ENCODE data around the gene KIAA1217. TPM values are rescaled to one million over a fixed set of nuclear protein-coding genes. Genes with fewer than 3 reads are reported as not detected.

KIAA1217 gene
- total RNA-seq, 2 experiments from 2014 or later = 0.31 to 1.1 TPM

GRCh38 chr10:24255115-24255880 is 46.4 kb downstream of the KIAA1217 start:
- CTCF ChIA-PET = no interaction called here
- Mint-ChIP-seq H3K27me3 (no peaks in the 10 kb centered on the region), H3K4me1 (ENCODE audit: low read depth) (no peaks in the 10 kb centered on the region), H3K4me3 (no peak overlapping the region), H3K9me3 (no peaks in the 10 kb centered on the region), H3K36me3 (no peaks in the 10 kb centered on the region), H3K27ac (no peak overlapping the region)
- DNase-seq = no peak
- intact Hi-C loops (cut with micrococcal nuclease) = no loop called here
- POLR2A ChIA-PET = no interaction called here

- ChIA-PET CTCF (no interaction called here), POLR2A (no interaction called here)
- no peak for DNase-seq
- intact Hi-C loops (cut with micrococcal nuclease) = no loop called here
- no peaks in the 10 kb centered on the region for H3K36me3 Mint-ChIP-seq
- no peaks in the 10 kb centered on the region for H3K4me1 Mint-ChIP-seq (ENCODE audit: low read depth)
- no peak overlapping the region for H3K27ac Mint-ChIP-seq
- no peaks in the 10 kb centered on the region for H3K27me3 Mint-ChIP-seq
- no peak overlapping the region for H3K4me3 Mint-ChIP-seq
- H3K9me3 Mint-ChIP-seq = no peaks in the 10 kb centered on the region
Measured at GRCh38 chr10:24255881-24256311, 47.0 kb downstream of the KIAA1217 start.

- POLR2A ChIA-PET = no interaction called here
- H3K27ac Mint-ChIP-seq = no peak overlapping the region
- H3K4me3 Mint-ChIP-seq = no peak overlapping the region
- H3K36me3 Mint-ChIP-seq = no peaks in the 10 kb centered on the region
- CTCF ChIA-PET = no interaction called here
- DNase-seq = no peak
- H3K4me1 Mint-ChIP-seq (ENCODE audit: low read depth) = no peaks in the 10 kb centered on the region
- peaks cover 2% of the 10 kb centered on the region for H3K27me3 Mint-ChIP-seq
- intact Hi-C loops (cut with micrococcal nuclease) = no loop called here
- no peaks in the 10 kb centered on the region for H3K9me3 Mint-ChIP-seq
Measured at GRCh38 chr10:24256619-24257107, 47.7 kb downstream of the KIAA1217 start.

GRCh38 chr10:24257588-24257987 is 48.6 kb downstream of the KIAA1217 start:
- H3K27me3 Mint-ChIP-seq = peaks cover 2% of the 10 kb centered on the region
- POLR2A ChIA-PET = no interaction called here

GRCh38 chr10:24259365-24260130 is 50.6 kb downstream of the KIAA1217 start:
- Mint-ChIP-seq H3K4me3 (no peak overlapping the region), H3K27ac (no peak overlapping the region), H3K27me3 (peaks cover 2% of the 10 kb centered on the region), H3K4me1 (ENCODE audit: low read depth) (no peaks in the 10 kb centered on the region), H3K36me3 (no peaks in the 10 kb centered on the region), H3K9me3 (no peaks in the 10 kb centered on the region)
- ChIA-PET CTCF (no interaction called here), POLR2A (no interaction called here)
- intact Hi-C loops (cut with micrococcal nuclease) = no loop called here
- no peak for DNase-seq

More at GRCh38 chr10:24257588-24257987, 48.6 kb downstream of the KIAA1217 start:
- CTCF ChIA-PET = no interaction called here
- Mint-ChIP-seq H3K9me3 (no peaks in the 10 kb centered on the region), H3K27ac (no peak overlapping the region), H3K4me1 (ENCODE audit: low read depth) (no peaks in the 10 kb centered on the region), H3K36me3 (no peaks in the 10 kb centered on the region), H3K4me3 (no peak overlapping the region)
- intact Hi-C loops (cut with micrococcal nuclease) = no loop called here
- DNase-seq = no peak

GRCh38 chr10:24261627-24262026 is 52.7 kb downstream of the KIAA1217 start:
- H3K36me3 Mint-ChIP-seq = no peaks in the 10 kb centered on the region
- H3K27ac Mint-ChIP-seq = no peak overlapping the region
- CTCF ChIA-PET = no interaction called here
- H3K4me1 Mint-ChIP-seq (ENCODE audit: low read depth) = no peaks in the 10 kb centered on the region
- DNase-seq = no peak
- no peak overlapping the region for H3K4me3 Mint-ChIP-seq
- no peaks in the 10 kb centered on the region for H3K9me3 Mint-ChIP-seq
- POLR2A ChIA-PET = no interaction called here
- intact Hi-C loops (cut with micrococcal nuclease) = no loop called here
- H3K27me3 Mint-ChIP-seq = peaks cover 4% of the 10 kb centered on the region

- Mint-ChIP-seq H3K9me3 (no peaks in the 10 kb centered on the region), H3K4me1 (ENCODE audit: low read depth) (no peaks in the 10 kb centered on the region), H3K36me3 (no peaks in the 10 kb centered on the region), H3K4me3 (no peak overlapping the region), H3K27ac (no peak overlapping the region), H3K27me3 (peaks cover 4% of the 10 kb centered on the region)
- ChIA-PET POLR2A (no interaction called here), CTCF (no interaction called here)
- intact Hi-C loops (cut with micrococcal nuclease) = no loop called here
- DNase-seq = no peak
Measured at GRCh38 chr10:24262929-24263590, 54.1 kb downstream of the KIAA1217 start.

GRCh38 chr10:24269476-24269875 is 60.5 kb downstream of the KIAA1217 start:
- ChIA-PET POLR2A (no interaction called here), CTCF (no interaction called here)
- Mint-ChIP-seq H3K9me3 (no peaks in the 10 kb centered on the region), H3K4me3 (no peak overlapping the region), H3K4me1 (ENCODE audit: low read depth) (no peaks in the 10 kb centered on the region), H3K27me3 (peaks cover 5% of the 10 kb centered on the region), H3K36me3 (no peaks in the 10 kb centered on the region), H3K27ac (no peak overlapping the region)
- intact Hi-C loops (cut with micrococcal nuclease) = no loop called here
- DNase-seq = no peak

- peaks cover 7% of the 10 kb centered on the region for H3K27me3 Mint-ChIP-seq
- H3K4me1 Mint-ChIP-seq (ENCODE audit: low read depth) = no peaks in the 10 kb centered on the region
- ChIA-PET CTCF (no interaction called here), POLR2A (no interaction called here)
- no peaks in the 10 kb centered on the region for H3K36me3 Mint-ChIP-seq
- no peak for DNase-seq
- intact Hi-C loops (cut with micrococcal nuclease) = no loop called here
- no peak overlapping the region for H3K27ac Mint-ChIP-seq
- H3K4me3 Mint-ChIP-seq = no peak overlapping the region
- H3K9me3 Mint-ChIP-seq = peaks cover 2% of the 10 kb centered on the region
Measured at GRCh38 chr10:24272374-24272773, 63.4 kb downstream of the KIAA1217 start.

GRCh38 chr10:24277277-24277676 is 68.3 kb downstream of the KIAA1217 start:
- intact Hi-C loops (cut with micrococcal nuclease) = no loop called here
- Mint-ChIP-seq H3K9me3 (peaks cover 12% of the 10 kb centered on the region), H3K36me3 (no peaks in the 10 kb centered on the region), H3K4me3 (no peak overlapping the region), H3K4me1 (ENCODE audit: low read depth) (no peaks in the 10 kb centered on the region), H3K27ac (no peak overlapping the region), H3K27me3 (peaks cover 7% of the 10 kb centered on the region)
- POLR2A ChIA-PET = no interaction called here
- CTCF ChIA-PET = no interaction called here
- no peak for DNase-seq

- no peaks in the 10 kb centered on the region for H3K4me1 Mint-ChIP-seq (ENCODE audit: low read depth)
- no peaks in the 10 kb centered on the region for H3K36me3 Mint-ChIP-seq
- intact Hi-C loops (cut with micrococcal nuclease) = no loop called here
- peaks cover 15% of the 10 kb centered on the region for H3K9me3 Mint-ChIP-seq
- H3K4me3 Mint-ChIP-seq = no peak overlapping the region
- ChIA-PET POLR2A (no interaction called here), CTCF (no interaction called here)
- no peak for DNase-seq
- H3K27me3 Mint-ChIP-seq = peaks cover 7% of the 10 kb centered on the region
- no peak overlapping the region for H3K27ac Mint-ChIP-seq
Measured at GRCh38 chr10:24277771-24278170, 68.8 kb downstream of the KIAA1217 start.

- Mint-ChIP-seq H3K4me1 (ENCODE audit: low read depth) (no peaks in the 10 kb centered on the region), H3K36me3 (no peaks in the 10 kb centered on the region), H3K4me3 (no peak overlapping the region), H3K27me3 (peaks cover 7% of the 10 kb centered on the region), H3K9me3 (peaks cover 15% of the 10 kb centered on the region), H3K27ac (no peak overlapping the region)
- intact Hi-C loops (cut with micrococcal nuclease) = no loop called here
- POLR2A ChIA-PET = interaction anchor here (0.6 kb wide), 1 partner anchor 19 kb away, joined by 3 read pairs; no protein-coding TSS in a partner anchor
- CTCF ChIA-PET = no interaction called here
- DNase-seq = no peak
Measured at GRCh38 chr10:24278176-24278889, 69.4 kb downstream of the KIAA1217 start.

Measured in activated CD4-positive, alpha-beta memory T cell treated with anti-CD3 and anti-CD28 coated beads for 36 hours (primary cell).